PC-9 (cell line): Measurements from ENCODE around the gene SEMA3B.

Experiments
- CTCF ChIP-seq: fragments of 200-600 bp; sonication (generic); conservative IDR thresholded peaks from 2 replicates; pipeline ENCODE4 v1.6.1; 2017; ENCODE audit warnings: mixed run types, antibody characterized with exemption, mild to moderate bottlenecking, moderate library complexity
- EZH2 ChIP-seq: fragments of 200-600 bp; sonication (generic); IDR thresholded peaks from 2 replicates; pipeline ENCODE4 v1.8.0; 2017; ENCODE audit warnings: antibody characterized with exemption, low read depth

- TF ChIP-seq CTCF (no peak), EZH2 (no peak)
Measured at GRCh38 chr3:50220109-50220508, 48.8 kb upstream of the SEMA3B start.
